Duodenal mucosa (tissue), 2 donors: ENCODE results near the gene PRKCH.
"Not testable (repeated sequence)": the region's sequence is repeated elsewhere in the genome, so short reads cannot be mapped to it uniquely, and the experiment has no call there.

ENCODE experiments used
- H3K27ac ChIP-seq: one replicate; pipeline ENCODE4 v1.7.0; 2013; ENCODE audit warnings: low read depth, low read length
- H3K27me3 ChIP-seq, 2 donors: one replicate each; pipeline ENCODE4 v1.7.0; 2013; ENCODE audit warnings: low read length in 2 of 2, control low read depth in 1 of 2; ENCODE audit not compliant: insufficient read depth in 2 of 2, control insufficient read depth in 1 of 2
- H3K36me3 ChIP-seq, 2 donors: one replicate each; pipeline ENCODE4 v1.7.0; 2013; ENCODE audit warnings: low read length in 2 of 2, control low read depth in 1 of 2; ENCODE audit not compliant: insufficient read depth in 2 of 2, control insufficient read depth in 1 of 2
- H3K4me1 ChIP-seq, 2 donors: one replicate each; pipeline ENCODE4 v1.7.0; 2013; ENCODE audit warnings: low read length in 2 of 2, control low read depth in 1 of 2; ENCODE audit not compliant: insufficient read depth in 2 of 2, control insufficient read depth in 1 of 2
- H3K4me3 ChIP-seq, 2 donors: one replicate each; pipeline ENCODE4 v1.7.0; 2013; ENCODE audit warnings: low read length in 2 of 2, low read depth in 1 of 2
- H3K9ac ChIP-seq, 2 donors: one replicate each; pipeline ENCODE4 v1.7.0; 2013; ENCODE audit warnings: low read length in 2 of 2, low read depth in 1 of 2
- H3K9me3 ChIP-seq, 2 donors: one replicate each; pipeline ENCODE4 v1.7.0; 2013; ENCODE audit warnings: low read length in 2 of 2, control low read depth in 1 of 2; ENCODE audit not compliant: control insufficient read depth in 1 of 2

The PRKCH gene

GRCh38 chr14:61397615-61398014 is 76.2 kb downstream of the PRKCH start:
- H3K27ac ChIP-seq, result no peak overlapping the region
- no peaks in the 10 kb centered on the region for H3K27me3 ChIP-seq
- H3K9me3 ChIP-seq, result no peaks in the 10 kb centered on the region

GRCh38 chr14:61398221-61398620 is 76.8 kb downstream of the PRKCH start:
- Histone ChIP-seq H3K4me1 (no peaks in the 10 kb centered on the region), H3K27ac (no peak overlapping the region), H3K4me3 (no peak overlapping the region), H3K9me3 (no peaks in the 10 kb centered on the region), H3K9ac (no peak overlapping the region), H3K36me3 (no peaks in the 10 kb centered on the region), H3K27me3 (no peaks in the 10 kb centered on the region)

More at GRCh38 chr14:61397615-61398014, 76.2 kb downstream of the PRKCH start:
- no peak overlapping the region for H3K4me3 ChIP-seq
- no peak overlapping the region for H3K9ac ChIP-seq
- H3K4me1 ChIP-seq, result no peaks in the 10 kb centered on the region
- no peaks in the 10 kb centered on the region for H3K36me3 ChIP-seq

GRCh38 chr14:61399365-61399764 is 78.0 kb downstream of the PRKCH start:
- no peaks in the 10 kb centered on the region for H3K4me1 ChIP-seq
- no peak overlapping the region for H3K4me3 ChIP-seq
- no peaks in the 10 kb centered on the region for H3K36me3 ChIP-seq
- no peaks in the 10 kb centered on the region for H3K9me3 ChIP-seq
- no peak overlapping the region for H3K9ac ChIP-seq
- no peaks in the 10 kb centered on the region for H3K27me3 ChIP-seq
- no peak overlapping the region for H3K27ac ChIP-seq

- H3K4me3 ChIP-seq, result no peak overlapping the region
- H3K36me3 ChIP-seq, result no peaks in the 10 kb centered on the region
- no peak overlapping the region for H3K9ac ChIP-seq
- H3K27me3 ChIP-seq, result no peaks in the 10 kb centered on the region
- no peak overlapping the region for H3K27ac ChIP-seq
- no peaks in the 10 kb centered on the region for H3K4me1 ChIP-seq
- no peaks in the 10 kb centered on the region for H3K9me3 ChIP-seq
Observed at GRCh38 chr14:61401461-61401860, 80.1 kb downstream of the PRKCH start.

- Histone ChIP-seq H3K4me3 (no peak overlapping the region), H3K27ac (no peak overlapping the region), H3K9me3 (no peaks in the 10 kb centered on the region), H3K27me3 (no peaks in the 10 kb centered on the region), H3K4me1 (peaks cover 2 to 6% of the 10 kb centered on the region in 2 donors), H3K36me3 (no peaks in the 10 kb centered on the region), H3K9ac (no peak overlapping the region)
Observed at GRCh38 chr14:61403411-61403810, 82.0 kb downstream of the PRKCH start.

- Histone ChIP-seq H3K4me1 (peaks cover 6% of the 10 kb centered on the region in 2 donors), H3K36me3 (no peaks in the 10 kb centered on the region), H3K4me3 (no peak overlapping the region), H3K9ac (no peak overlapping the region), H3K9me3 (no peaks in the 10 kb centered on the region), H3K27me3 (no peaks in the 10 kb centered on the region), H3K27ac (no peak overlapping the region)
Observed at GRCh38 chr14:61404637-61405036, 83.3 kb downstream of the PRKCH start.

- H3K27me3 ChIP-seq, result no peaks in the 10 kb centered on the region
- H3K4me3 ChIP-seq, result no peak overlapping the region
- H3K36me3 ChIP-seq, result no peaks in the 10 kb centered on the region
- no peak overlapping the region for H3K9ac ChIP-seq
- H3K4me1 ChIP-seq, result peaks cover 6% of the 10 kb centered on the region in 2 donors
- H3K27ac ChIP-seq, result no peak overlapping the region
- H3K9me3 ChIP-seq, result no peaks in the 10 kb centered on the region
Observed at GRCh38 chr14:61406198-61406597, 84.8 kb downstream of the PRKCH start.

GRCh38 chr14:61406675-61407074 is 85.3 kb downstream of the PRKCH start:
- no peaks in the 10 kb centered on the region for H3K27me3 ChIP-seq
- H3K36me3 ChIP-seq, result no peaks in the 10 kb centered on the region
- no peak overlapping the region for H3K4me3 ChIP-seq
- no peak overlapping the region for H3K9ac ChIP-seq
- peaks cover 6% of the 10 kb centered on the region in 2 donors for H3K4me1 ChIP-seq
- H3K9me3 ChIP-seq, result no peaks in the 10 kb centered on the region
- no peak overlapping the region for H3K27ac ChIP-seq

GRCh38 chr14:61408498-61408897 is 87.1 kb downstream of the PRKCH start:
- H3K4me1 ChIP-seq, result peaks cover 6% of the 10 kb centered on the region in 2 donors
- H3K4me3 ChIP-seq, result no peak overlapping the region
- no peaks in the 10 kb centered on the region for H3K9me3 ChIP-seq
- H3K27ac ChIP-seq, result no peak overlapping the region
- H3K36me3 ChIP-seq, result no peaks in the 10 kb centered on the region
- no peaks in the 10 kb centered on the region for H3K27me3 ChIP-seq
- no peak overlapping the region for H3K9ac ChIP-seq

- no peak overlapping the region for H3K4me3 ChIP-seq
- H3K9me3 ChIP-seq, result no peaks in the 10 kb centered on the region
- H3K4me1 ChIP-seq, result peaks cover 6% of the 10 kb centered on the region in 2 donors
Observed at GRCh38 chr14:61409782-61410181, 88.4 kb downstream of the PRKCH start.

GRCh38 chr14:61415934-61416333 is 94.6 kb downstream of the PRKCH start:
- not testable (repeated sequence) for H3K27ac ChIP-seq, H3K9ac ChIP-seq, H3K9me3 ChIP-seq, H3K4me1 ChIP-seq, H3K27me3 ChIP-seq, H3K36me3 ChIP-seq, H3K4me3 ChIP-seq

More at GRCh38 chr14:61409782-61410181, 88.4 kb downstream of the PRKCH start:
- Histone ChIP-seq H3K27ac (no peak overlapping the region), H3K9ac (no peak overlapping the region), H3K36me3 (no peaks in the 10 kb centered on the region), H3K27me3 (no peaks in the 10 kb centered on the region)
